ENCODE results near the gene PCSK5. TPM values are rescaled to one million over a fixed set of nuclear protein-coding genes. Genes with fewer than 3 reads are reported as not detected.
A peak's percentile ranks its signal among the peaks of the same experiment; 100 is the strongest.

The PCSK5 gene
- polyA plus RNA-seq, 3 donors from 2014 or later: 5.7 to 17.2 (median 7.3) TPM

DNA sequence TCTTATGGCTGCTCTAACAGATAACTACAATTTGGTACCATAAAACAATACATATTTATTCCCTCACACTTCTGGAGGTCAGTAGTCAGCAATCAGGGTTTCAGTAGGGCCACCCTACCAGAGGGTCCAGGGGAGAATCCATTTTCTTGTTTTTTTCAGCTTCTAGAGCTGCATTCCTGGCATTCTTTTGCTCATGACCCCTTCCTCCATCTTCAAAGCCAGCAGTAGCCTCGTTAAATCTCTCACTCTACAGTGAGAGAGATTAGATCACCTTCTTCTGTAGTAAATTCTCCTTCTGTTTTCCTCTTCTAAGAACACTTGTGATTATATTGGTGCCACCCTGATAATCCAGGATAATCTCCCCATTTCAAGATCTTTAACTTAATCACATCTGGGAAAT lies 316.3 kb downstream of the PCSK5 start:
- Mint-ChIP-seq H3K36me3 (peaks cover 0 to 8% (median 0%) of the 10 kb centered on the region in 3 donors), H3K4me3 (no peak overlapping the region), H3K4me1 (peaks cover 0 to 2% of the 10 kb centered on the region in 2 donors), H3K9me3 (peaks cover 0 to 2% (median 0%) of the 10 kb centered on the region in 6 donors), H3K27ac (peak overlapping the region in 1 of 6 donors; percentile 4), H3K27me3 (ENCODE audit: low read depth in 3 of 3) (peaks cover 6 to 7% (median 6%) of the 10 kb centered on the region in 3 donors)
- no peak for DNase-seq

DNA sequence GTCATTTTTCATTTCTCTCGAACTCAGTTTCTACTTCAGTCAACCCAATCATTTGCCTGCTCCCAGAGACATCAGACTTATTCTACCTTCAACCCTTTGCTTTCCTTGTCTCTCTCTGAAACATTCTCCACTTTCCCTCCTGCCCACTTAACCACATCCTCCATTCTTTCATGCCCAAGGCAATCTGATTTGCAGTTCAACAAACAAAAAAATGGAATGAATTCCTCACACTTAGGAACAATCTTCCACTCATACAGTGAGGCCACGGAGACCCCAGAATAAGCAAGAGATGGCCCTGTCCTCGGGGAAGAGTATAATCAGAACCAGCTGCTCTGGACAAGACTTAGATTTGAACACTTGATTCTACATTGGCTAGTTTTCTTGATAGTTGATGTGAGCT lies 323.3 kb downstream of the PCSK5 start:
- Mint-ChIP-seq H3K4me3 (no peak overlapping the region), H3K4me1 (no peaks in the 10 kb centered on the region), H3K9me3 (no peaks in the 10 kb centered on the region), H3K36me3 (peaks cover 0 to 3% (median 0%) of the 10 kb centered on the region in 3 donors), H3K27me3 (ENCODE audit: low read depth in 3 of 3) (peaks cover 0 to 7% (median 2%) of the 10 kb centered on the region in 3 donors), H3K27ac (no peak overlapping the region)
- DNase-seq: no peak

GRCh38 chr9:76215066-76215465 lies 324.6 kb downstream of the PCSK5 start:
- Mint-ChIP-seq H3K27me3 (ENCODE audit: low read depth in 3 of 3) (peaks cover 0 to 4% (median 0%) of the 10 kb centered on the region in 3 donors), H3K36me3 (peaks cover 0 to 3% (median 0%) of the 10 kb centered on the region in 3 donors), H3K27ac (no peak overlapping the region), H3K4me3 (no peak overlapping the region), H3K4me1 (no peaks in the 10 kb centered on the region), H3K9me3 (no peaks in the 10 kb centered on the region)
- DNase-seq: no peak

DNA sequence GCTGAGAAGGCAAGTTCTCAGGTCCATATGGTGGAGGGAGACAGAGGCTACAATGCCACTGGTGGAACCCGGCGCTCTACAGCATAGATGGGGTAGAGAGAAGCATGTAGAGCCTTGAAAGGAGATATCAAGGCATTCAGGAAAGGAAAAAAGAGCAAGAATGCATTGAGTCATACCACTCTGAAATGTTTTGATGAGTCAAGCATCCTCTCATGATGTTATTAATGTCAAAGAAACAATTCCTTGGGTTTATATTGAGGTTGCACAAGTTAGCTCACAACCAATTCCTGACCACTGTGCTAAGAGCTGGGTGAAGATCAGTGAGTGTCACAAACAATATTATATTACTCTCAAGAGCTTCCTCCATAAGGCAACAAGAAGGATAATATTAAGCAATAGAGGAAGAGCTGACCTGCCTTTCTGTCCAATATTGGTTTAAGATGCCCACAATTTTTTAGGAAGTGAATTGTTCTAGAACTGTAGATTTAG lies 325.7 kb downstream of the PCSK5 start:
- H3K27ac Mint-ChIP-seq: no peak overlapping the region
- H3K4me1 Mint-ChIP-seq: no peaks in the 10 kb centered on the region
- no peaks in the 10 kb centered on the region for H3K9me3 Mint-ChIP-seq
- DNase-seq: no peak
- H3K4me3 Mint-ChIP-seq: no peak overlapping the region
- peaks cover 0 to 4% (median 0%) of the 10 kb centered on the region in 3 donors for H3K27me3 Mint-ChIP-seq (ENCODE audit: low read depth in 3 of 3)
- H3K36me3 Mint-ChIP-seq: peaks cover 0 to 3% (median 0%) of the 10 kb centered on the region in 3 donors

DNA sequence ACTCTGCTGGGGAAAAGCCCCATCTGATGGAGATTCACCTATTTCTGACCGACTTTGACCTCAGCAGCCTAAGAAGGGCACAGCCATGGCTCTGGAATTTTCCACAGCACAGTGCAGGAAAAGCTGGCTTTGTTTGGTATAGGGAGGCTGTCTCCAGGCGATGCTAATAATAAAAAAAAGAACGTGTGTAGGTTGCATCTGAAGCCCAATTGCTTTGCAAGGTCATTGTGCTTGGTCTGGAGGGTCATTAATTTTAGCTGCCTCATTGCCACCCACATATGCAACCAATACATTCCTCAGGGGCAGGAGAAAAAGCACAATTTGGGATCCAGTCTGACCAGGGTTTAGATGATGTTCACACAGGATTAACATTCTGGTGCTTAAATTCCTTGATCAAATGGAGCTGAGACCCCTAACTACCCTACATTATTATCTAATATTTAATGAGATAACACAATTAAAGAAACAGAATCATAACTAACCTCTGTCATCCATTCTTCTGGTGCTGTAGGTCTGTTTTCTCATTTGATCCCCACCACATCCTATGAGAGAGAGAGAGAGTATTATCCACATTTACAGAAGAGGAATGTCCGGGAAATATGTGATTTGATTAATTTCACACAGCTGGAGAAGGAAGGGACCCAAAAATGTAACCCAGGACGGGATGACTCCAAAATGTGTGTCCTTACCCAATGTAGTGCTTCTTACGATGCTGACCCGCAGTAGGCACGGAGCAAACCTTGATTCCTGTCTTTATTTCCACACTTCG lies 327.8 kb downstream of the PCSK5 start:
- H3K4me3 Mint-ChIP-seq: no peak overlapping the region
- no peaks in the 10 kb centered on the region for H3K9me3 Mint-ChIP-seq
- no peak for DNase-seq
- H3K27ac Mint-ChIP-seq: no peak overlapping the region
- H3K27me3 Mint-ChIP-seq (ENCODE audit: low read depth in 3 of 3): peaks cover 0 to 4% (median 0%) of the 10 kb centered on the region in 3 donors
- H3K36me3 Mint-ChIP-seq: peaks cover 0 to 3% (median 3%) of the 10 kb centered on the region in 3 donors
- no peaks in the 10 kb centered on the region for H3K4me1 Mint-ChIP-seq

DNA sequence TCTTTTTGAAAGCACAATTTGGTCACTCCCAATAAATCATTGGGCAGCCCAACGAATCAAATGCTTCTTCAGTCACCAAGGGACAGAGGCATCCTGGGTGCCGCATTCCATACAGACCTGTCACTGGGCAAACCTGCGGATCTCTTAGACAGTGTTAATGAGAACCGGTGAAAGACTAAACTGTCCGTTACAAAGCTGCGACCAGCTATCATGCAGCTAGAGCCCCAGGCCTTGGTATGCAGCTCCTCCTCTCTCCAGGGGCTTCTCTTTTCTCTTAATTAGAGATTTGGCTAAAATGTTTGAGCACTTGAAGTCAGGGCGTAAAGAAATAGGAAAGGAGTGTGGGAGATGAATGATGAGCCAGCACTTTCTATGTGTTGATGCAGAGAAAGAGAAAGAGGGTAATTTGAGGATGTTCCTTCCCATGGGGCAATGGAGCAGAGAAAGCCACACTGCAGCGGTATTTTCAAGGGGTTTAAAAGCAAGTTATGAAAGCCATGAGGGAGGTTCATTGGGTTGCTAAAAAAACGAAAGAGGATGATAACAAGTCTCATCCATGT lies 328.5 kb downstream of the PCSK5 start:
- H3K27ac Mint-ChIP-seq: no peak overlapping the region
- H3K36me3 Mint-ChIP-seq: peaks cover 0 to 3% (median 3%) of the 10 kb centered on the region in 3 donors
- H3K4me3 Mint-ChIP-seq: no peak overlapping the region
- H3K9me3 Mint-ChIP-seq: no peaks in the 10 kb centered on the region
- peaks cover 0 to 2% (median 0%) of the 10 kb centered on the region in 3 donors for H3K27me3 Mint-ChIP-seq (ENCODE audit: low read depth in 3 of 3)
- H3K4me1 Mint-ChIP-seq: no peaks in the 10 kb centered on the region
- no peak for DNase-seq

GRCh38 chr9:76219560-76220151 lies 329.2 kb downstream of the PCSK5 start:
- no peak for DNase-seq
- H3K36me3 Mint-ChIP-seq: peaks cover 0 to 3% (median 3%) of the 10 kb centered on the region in 3 donors
- H3K27ac Mint-ChIP-seq: no peak overlapping the region
- no peaks in the 10 kb centered on the region for H3K27me3 Mint-ChIP-seq (ENCODE audit: low read depth in 3 of 3)
- H3K4me1 Mint-ChIP-seq: no peaks in the 10 kb centered on the region
- H3K4me3 Mint-ChIP-seq: no peak overlapping the region
- H3K9me3 Mint-ChIP-seq: no peaks in the 10 kb centered on the region

- Mint-ChIP-seq H3K9me3 (no peaks in the 10 kb centered on the region), H3K27ac (no peak overlapping the region), H3K4me1 (no peaks in the 10 kb centered on the region), H3K27me3 (ENCODE audit: low read depth in 3 of 3) (peaks cover 0 to 3% (median 0%) of the 10 kb centered on the region in 3 donors), H3K36me3 (peaks cover 0 to 3% (median 0%) of the 10 kb centered on the region in 3 donors), H3K4me3 (no peak overlapping the region)
- DNase-seq: no peak
These were observed 330.9 kb downstream of the PCSK5 start for GRCh38 chr9:76221423-76221822.

DNA sequence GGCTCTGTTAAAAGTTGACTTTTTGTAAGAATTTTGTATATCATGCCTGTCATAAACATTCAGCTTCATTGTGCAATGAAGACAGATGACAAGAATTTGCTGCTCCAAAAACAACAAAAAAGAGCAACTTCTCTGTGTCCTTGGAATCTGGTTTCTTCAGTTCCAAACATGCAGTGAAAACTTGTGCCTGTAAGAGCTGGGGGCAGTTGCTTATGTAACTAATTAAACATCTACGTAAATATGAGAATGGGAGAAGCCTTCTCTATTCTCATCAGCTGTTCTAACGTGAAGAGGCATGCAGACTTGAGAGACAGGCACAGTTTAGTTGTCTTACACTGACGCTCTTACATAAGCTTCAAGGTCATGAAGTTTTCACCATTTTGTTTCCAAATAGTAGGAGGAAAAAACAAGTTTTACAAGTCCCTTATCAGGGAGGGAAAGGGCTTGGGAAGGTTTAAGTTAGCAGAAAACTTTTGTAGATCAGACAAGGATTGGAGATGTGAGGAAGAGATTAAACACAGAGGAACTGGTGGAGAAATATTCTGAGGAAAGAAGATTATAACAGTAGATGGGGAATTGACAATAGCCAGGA lies 333.4 kb downstream of the PCSK5 start:
- peaks cover 0 to 5% (median 3%) of the 10 kb centered on the region in 3 donors for H3K27me3 Mint-ChIP-seq (ENCODE audit: low read depth in 3 of 3)
- H3K36me3 Mint-ChIP-seq: peaks cover 0 to 3% (median 0%) of the 10 kb centered on the region in 3 donors
- no peak overlapping the region for H3K4me3 Mint-ChIP-seq
- H3K9me3 Mint-ChIP-seq: no peaks in the 10 kb centered on the region
- no peak overlapping the region for H3K27ac Mint-ChIP-seq
- no peak for DNase-seq
- H3K4me1 Mint-ChIP-seq: no peaks in the 10 kb centered on the region

- H3K27me3 Mint-ChIP-seq (ENCODE audit: low read depth in 3 of 3): peaks cover 0 to 6% (median 5%) of the 10 kb centered on the region in 3 donors
- H3K9me3 Mint-ChIP-seq: no peaks in the 10 kb centered on the region
- no peaks in the 10 kb centered on the region for H3K4me1 Mint-ChIP-seq
- H3K27ac Mint-ChIP-seq: no peak overlapping the region
- no peak overlapping the region for H3K4me3 Mint-ChIP-seq
- DNase-seq: no peak
- peaks cover 0 to 3% (median 0%) of the 10 kb centered on the region in 3 donors for H3K36me3 Mint-ChIP-seq
These were observed 336.7 kb downstream of the PCSK5 start for GRCh38 chr9:76227156-76227555.

DNA sequence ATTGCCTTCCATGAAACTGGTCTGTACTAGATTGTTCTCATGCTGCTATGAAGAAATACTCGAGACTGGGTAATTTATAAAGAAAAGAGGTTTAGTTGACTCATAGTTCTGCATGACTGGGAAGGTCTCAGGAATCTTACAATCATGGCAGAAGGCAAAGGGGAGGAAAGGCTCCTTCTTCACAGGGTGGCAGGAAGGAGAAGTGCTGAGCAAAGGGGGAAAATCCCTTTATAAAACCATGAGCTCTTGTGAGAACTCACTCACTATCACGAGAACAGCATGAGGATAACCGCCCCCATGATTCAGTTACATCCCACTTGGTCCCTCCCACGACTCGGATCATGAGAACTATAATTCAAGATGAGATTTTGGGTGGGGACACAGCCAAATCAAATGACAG lies 340.5 kb downstream of the PCSK5 start:
- Mint-ChIP-seq H3K36me3 (no peaks in the 10 kb centered on the region), H3K27me3 (ENCODE audit: low read depth in 3 of 3) (peaks cover under 1 to 6% (median 4%) of the 10 kb centered on the region in 3 donors), H3K9me3 (no peaks in the 10 kb centered on the region), H3K4me1 (no peaks in the 10 kb centered on the region), H3K4me3 (no peak overlapping the region), H3K27ac (no peak overlapping the region)
- no peak for DNase-seq

GRCh38 chr9:76232861-76233489 lies 342.5 kb downstream of the PCSK5 start:
- H3K27me3 Mint-ChIP-seq (ENCODE audit: low read depth in 3 of 3): peaks cover 2 to 3% (median 2%) of the 10 kb centered on the region in 3 donors

GRCh38 chr9:76240578-76240977 lies 350.1 kb downstream of the PCSK5 start:
- no peaks in the 10 kb centered on the region for H3K4me1 Mint-ChIP-seq
- peaks cover 0 to 3% (median 0%) of the 10 kb centered on the region in 6 donors for H3K9me3 Mint-ChIP-seq
- no peak overlapping the region for H3K27ac Mint-ChIP-seq
- peaks cover 0 to 5% (median 3%) of the 10 kb centered on the region in 3 donors for H3K27me3 Mint-ChIP-seq (ENCODE audit: low read depth in 3 of 3)
- peaks cover 0 to 2% (median 2%) of the 10 kb centered on the region in 3 donors for H3K36me3 Mint-ChIP-seq
- no peak overlapping the region for H3K4me3 Mint-ChIP-seq
- DNase-seq: no peak

More at GRCh38 chr9:76232861-76233489, 342.5 kb downstream of the PCSK5 start:
- Mint-ChIP-seq H3K4me1 (no peaks in the 10 kb centered on the region), H3K4me3 (no peak overlapping the region), H3K9me3 (no peaks in the 10 kb centered on the region), H3K27ac (no peak overlapping the region), H3K36me3 (no peaks in the 10 kb centered on the region)
- no peak for DNase-seq

All from immature natural killer cell (primary cell).